ENCODE results near the gene KAZN. TPM values are rescaled to one million over a fixed set of nuclear protein-coding genes. Genes with fewer than 3 reads are reported as not detected.

KAZN gene
- total and polyA plus RNA-seq, 2 experiments from 2014 or later = 7.9 to 15.6 TPM

GRCh38 chr1:15160626-15161025, 562.1 kb downstream of the KAZN start:
- Histone ChIP-seq H3K4me3 (no peak overlapping the region), H3K9me2 (replicated peaks; ENCODE audit: insufficient read depth) (no peaks in the 10 kb centered on the region), H3K9me3 (ENCODE audit: low read depth) (no peaks in the 10 kb centered on the region), H3K79me2 (peaks cover 92% of the 10 kb centered on the region), H3K4me1 (ENCODE audit: insufficient read depth) (peaks cover 39% of the 10 kb centered on the region), H2AFZ (no peak overlapping the region), H3K27me3 (no peaks in the 10 kb centered on the region), H3K36me3 (replicated peaks; ENCODE audit: insufficient read depth, low read depth) (no peaks in the 10 kb centered on the region), H3K27ac (peak overlapping the region; percentile 12), H3K4me2 (no peak overlapping the region), H4K20me1 (ENCODE audit: insufficient read depth, poor library complexity, severe bottlenecking) (peaks cover 7% of the 10 kb centered on the region)
- TF ChIP-seq CTCF (IDR thresholded peaks at IDR 0.05; ENCODE audit: poor library complexity) (no peak), EZH2 (IDR thresholded peaks at IDR 0.05; ENCODE audit: borderline replicate concordance) (no peak), EZH2phosphoT487 (IDR thresholded peaks at IDR 0.05; ENCODE audit: low read depth, severe bottlenecking, unreplicated experiment) (no peak)
- DNase-seq (ENCODE audit: low spot score) = no peak
- 60% methylated on average over 8 of the region's 8 CpGs for WGBS (ENCODE audit: low lambda C conversion rate, missing lambda C conversion rate)

DNA sequence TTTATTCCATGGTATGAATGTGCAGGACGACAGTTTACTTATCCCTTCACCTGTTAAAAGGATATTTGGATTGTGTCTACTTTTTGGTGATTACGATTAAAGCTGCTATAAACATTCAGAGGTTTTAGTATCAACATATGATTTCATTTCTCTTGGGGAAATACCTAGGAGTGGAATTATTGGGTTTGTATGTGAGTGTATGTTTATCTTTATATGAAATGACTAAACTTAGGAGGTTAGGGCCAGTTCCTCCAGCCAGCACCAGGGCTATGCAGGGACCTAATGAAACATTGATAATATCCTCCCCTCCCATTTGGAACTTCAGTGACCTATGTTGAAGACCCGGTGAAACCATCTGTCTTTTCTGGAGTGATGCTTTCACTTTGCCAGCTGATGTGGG, 568.9 kb downstream of the KAZN start:
- no peak for TF ChIP-seq CTCF (IDR thresholded peaks at IDR 0.05; ENCODE audit: poor library complexity)
- no peak for TF ChIP-seq EZH2phosphoT487 (IDR thresholded peaks at IDR 0.05; ENCODE audit: low read depth, severe bottlenecking, unreplicated experiment)
- TF ChIP-seq EZH2 (IDR thresholded peaks at IDR 0.05; ENCODE audit: borderline replicate concordance) = no peak
- no peak for DNase-seq (ENCODE audit: low spot score)
- 67% methylated on average over 3 of the region's 3 CpGs for WGBS (ENCODE audit: low lambda C conversion rate, missing lambda C conversion rate)

More for the DNA sequence above, 568.9 kb downstream of the KAZN start:
- H3K9me3 ChIP-seq (ENCODE audit: low read depth) = no peaks in the 10 kb centered on the region
- no peak overlapping the region for H3K4me2 ChIP-seq
- H3K4me3 ChIP-seq = no peak overlapping the region
- H3K79me2 ChIP-seq = peaks cover 89% of the 10 kb centered on the region
- no peak overlapping the region for H3K27ac ChIP-seq
- H3K27me3 ChIP-seq = no peaks in the 10 kb centered on the region
- H3K4me1 ChIP-seq (ENCODE audit: insufficient read depth) = no peaks in the 10 kb centered on the region
- no peaks in the 10 kb centered on the region for H3K36me3 ChIP-seq (replicated peaks; ENCODE audit: insufficient read depth, low read depth)
- H2AFZ ChIP-seq = no peak overlapping the region
- no peaks in the 10 kb centered on the region for H3K9me2 ChIP-seq (replicated peaks; ENCODE audit: insufficient read depth)
- H4K20me1 ChIP-seq (ENCODE audit: insufficient read depth, poor library complexity, severe bottlenecking) = peaks cover 6% of the 10 kb centered on the region
